HS-27A (cell line): Measurements from ENCODE around the gene SLC25A22.

Experiments
- DNase-seq: peaks from one replicate; pipeline ENCODE4 v3.0.0-alpha.2; 2012; ENCODE audit warnings: low read depth, missing footprints

The SLC25A22 gene

DNA sequence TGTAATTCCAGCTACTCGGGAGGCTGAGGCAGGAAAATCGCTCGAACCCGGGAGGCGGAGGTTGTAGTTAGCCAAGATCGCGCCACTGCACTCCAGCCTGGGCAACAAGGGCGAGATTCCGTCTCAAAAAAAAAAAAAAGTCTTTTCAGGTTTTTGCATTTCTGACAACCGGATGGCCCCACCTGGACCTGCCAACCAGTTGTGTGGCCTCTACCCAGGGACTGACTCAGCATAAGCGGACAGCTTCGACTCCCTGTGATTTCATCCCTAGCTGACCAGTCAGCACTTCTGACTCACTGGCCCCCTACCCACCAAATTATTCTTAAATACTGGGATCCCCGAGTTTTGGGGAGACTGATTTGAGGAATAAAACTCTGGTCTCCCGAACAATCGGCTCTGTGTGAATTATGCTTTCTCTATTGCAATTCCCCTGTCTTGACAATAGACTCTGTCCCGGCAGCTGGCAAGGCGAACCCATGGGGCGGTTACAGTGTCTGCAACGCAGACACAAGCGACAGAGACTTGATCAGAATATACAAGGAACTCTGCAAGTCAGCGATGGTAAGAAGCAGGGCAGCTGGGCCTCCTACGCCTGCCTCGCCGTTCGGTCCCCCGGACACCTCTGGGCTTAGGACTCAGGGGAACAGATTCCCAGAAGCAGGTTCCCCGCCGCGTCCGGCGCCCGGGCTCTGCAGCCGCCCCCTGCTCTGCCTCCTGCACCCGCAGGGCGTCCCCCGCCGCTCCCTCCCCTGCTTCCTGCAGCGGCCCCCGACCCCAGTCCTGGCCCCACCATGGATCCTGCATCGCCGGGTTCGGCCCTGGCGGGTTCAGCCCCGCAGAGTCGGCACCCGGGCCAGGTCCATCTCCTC is 51.6 kb downstream of the SLC25A22 start:
- DNase-seq, result no peak

DNA sequence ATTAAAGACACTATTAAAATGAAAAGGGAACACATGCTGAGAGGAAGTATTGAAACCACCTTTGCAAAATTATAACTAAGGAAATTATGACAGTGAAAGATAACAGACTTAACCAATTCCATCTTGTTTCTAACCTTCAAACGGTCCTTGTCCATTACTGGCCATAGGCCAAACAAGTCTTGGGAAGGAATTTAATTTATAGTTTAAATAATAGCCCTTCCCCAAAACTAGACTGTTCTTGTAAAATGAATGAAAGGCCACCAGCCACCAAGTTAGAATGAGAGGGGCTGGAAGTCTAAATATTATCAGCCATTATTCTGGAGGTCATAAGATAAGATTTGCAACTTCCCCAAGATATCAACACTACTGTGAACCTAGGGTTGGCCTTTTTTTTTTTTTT is 52.7 kb downstream of the SLC25A22 start:
- no peak for DNase-seq

DNA sequence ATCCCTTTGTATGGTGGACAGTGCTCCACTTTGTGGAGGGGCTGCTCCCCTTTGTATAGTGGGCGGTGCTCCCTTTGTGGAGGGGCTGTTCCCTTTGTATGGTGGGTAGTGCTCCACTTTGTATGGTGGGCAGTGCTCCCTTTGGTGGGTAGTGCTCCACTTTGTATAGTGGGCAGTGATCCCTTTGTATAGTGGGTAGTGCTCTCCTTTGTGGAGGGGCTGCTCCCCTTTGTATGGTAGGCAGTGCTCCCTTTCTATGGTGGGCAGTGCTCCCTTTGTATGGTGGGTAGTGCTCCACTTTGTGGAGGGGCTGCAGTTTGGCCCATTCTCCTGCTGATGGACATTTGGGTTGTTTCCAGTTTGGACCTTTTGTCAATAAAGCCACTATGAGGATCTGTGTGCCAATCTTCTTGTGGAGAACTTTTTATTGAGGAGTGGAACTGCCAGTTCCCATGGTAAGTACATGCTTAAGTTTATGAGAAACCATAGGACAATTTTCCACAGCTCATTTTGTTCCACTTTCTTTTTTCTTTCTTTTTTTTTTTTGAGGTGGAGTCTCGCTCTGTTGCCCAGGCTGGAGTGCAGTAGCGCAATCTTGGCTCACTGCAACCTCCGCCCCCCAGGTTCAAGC is 55.4 kb downstream of the SLC25A22 start:
- DNase-seq, result no peak

DNA sequence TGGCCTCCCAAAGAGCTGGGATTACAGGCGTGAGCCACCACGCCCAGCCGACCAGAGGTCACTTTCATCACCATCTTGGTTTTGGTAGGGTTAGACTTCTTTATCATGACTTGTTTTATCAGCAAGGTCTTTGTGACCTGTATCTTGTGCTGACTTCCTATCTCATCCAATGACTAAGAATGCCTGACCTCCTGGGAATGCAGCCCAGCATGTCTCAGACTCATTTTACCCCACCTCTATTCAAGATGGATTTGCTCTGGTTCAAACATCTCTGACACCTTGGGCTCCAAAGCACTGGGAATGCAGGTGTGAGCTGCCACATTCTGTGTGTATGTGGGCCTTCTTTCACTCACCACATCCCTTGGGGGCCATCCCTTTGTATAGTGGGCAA is 55.9 kb downstream of the SLC25A22 start:
- no peak for DNase-seq
